ENCODE measurements around the gene ABHD17A. TPM values are rescaled to one million over a fixed set of nuclear protein-coding genes. Genes with fewer than 3 reads are reported as not detected.
"Not testable (repeated sequence)": the region's sequence is repeated elsewhere in the genome, so short reads cannot be mapped to it uniquely, and the experiment has no call there.

The ABHD17A gene
- total RNA-seq, 1 donor from 2014 or later = 64.4 TPM

GRCh38 chr19:1882786-1883692 is 2.3 kb downstream of the ABHD17A start:
- DNase-seq (no peak), ATAC-seq (no peak)
- intact Hi-C loops (cut with micrococcal nuclease) = no loop called here

GRCh38 chr19:1882089-1882785 is 3.1 kb downstream of the ABHD17A start:
- intact Hi-C loops (cut with micrococcal nuclease) = no loop called here
- peak; percentile 10 for ATAC-seq
- DNase-seq = no peak

GRCh38 chr19:1881393-1882088 is 3.8 kb downstream of the ABHD17A start:
- DNase-seq; ATAC-seq; intact Hi-C loops (cut with micrococcal nuclease): not testable (repeated sequence)

- intact Hi-C loops (cut with micrococcal nuclease) = no loop called here
These were observed 4.5 kb downstream of the ABHD17A start for GRCh38 chr19:1880611-1881392.

GRCh38 chr19:1879982-1880381 is 5.3 kb downstream of the ABHD17A start:
- DNase-seq = peak; percentile 23
- intact Hi-C loops (cut with micrococcal nuclease); ATAC-seq: not testable (repeated sequence)

More at GRCh38 chr19:1880611-1881392, 4.5 kb downstream of the ABHD17A start:
- ATAC-seq (no peak), DNase-seq (peak; percentile 28)

GRCh38 chr19:1878583-1878982 is 6.7 kb downstream of the ABHD17A start:
- DNase-seq; intact Hi-C loops (cut with micrococcal nuclease); ATAC-seq: not testable (repeated sequence)

GRCh38 chr19:1877280-1877660 is 8.0 kb downstream of the ABHD17A start:
- DNase-seq; ATAC-seq; intact Hi-C loops (cut with micrococcal nuclease): not testable (repeated sequence)

- DNase-seq (peak; percentile 41), ATAC-seq (peak; percentile 9)
- intact Hi-C loops (cut with micrococcal nuclease) = not testable (repeated sequence)
These were observed 8.6 kb downstream of the ABHD17A start for GRCh38 chr19:1876496-1877279.

GRCh38 chr19:1875646-1876495 is 9.4 kb downstream of the ABHD17A start:
- intact Hi-C loops (cut with micrococcal nuclease) = no loop called here
- ATAC-seq = peak; percentile 94
- peak; percentile 96 for DNase-seq

- intact Hi-C loops (cut with micrococcal nuclease); DNase-seq; ATAC-seq: not testable (repeated sequence)
These were observed 10.0 kb downstream of the ABHD17A start for GRCh38 chr19:1875265-1875645.

GRCh38 chr19:1874554-1875185 is 10.6 kb downstream of the ABHD17A start:
- ATAC-seq = no peak
- intact Hi-C loops (cut with micrococcal nuclease) = no loop called here
- peak; percentile 19 for DNase-seq

GRCh38 chr19:1873524-1874473 is 11.5 kb downstream of the ABHD17A start:
- intact Hi-C loops (cut with micrococcal nuclease) = no loop called here
- ATAC-seq (peak; percentile 45), DNase-seq (peak; percentile 77)

GRCh38 chr19:1872807-1873523 is 12.3 kb downstream of the ABHD17A start:
- ATAC-seq (no peak), DNase-seq (no peak)
- intact Hi-C loops (cut with micrococcal nuclease) = no loop called here

GRCh38 chr19:1871630-1872029 is 13.7 kb downstream of the ABHD17A start:
- DNase-seq = no peak
- intact Hi-C loops (cut with micrococcal nuclease) = no loop called here
- ATAC-seq = no peak

GRCh38 chr19:1871140-1871597 is 14.1 kb downstream of the ABHD17A start:
- DNase-seq = no peak
- no peak for ATAC-seq
- intact Hi-C loops (cut with micrococcal nuclease) = no loop called here

Measured in left ventricle myocardium superior (tissue), 1 donor.